8988T (cell line): ENCODE data around the gene PACRG.

Experiments used
- DNase-seq: peaks from one replicate; pipeline ENCODE4 v3.0.0; 2011

PACRG gene

DNA sequence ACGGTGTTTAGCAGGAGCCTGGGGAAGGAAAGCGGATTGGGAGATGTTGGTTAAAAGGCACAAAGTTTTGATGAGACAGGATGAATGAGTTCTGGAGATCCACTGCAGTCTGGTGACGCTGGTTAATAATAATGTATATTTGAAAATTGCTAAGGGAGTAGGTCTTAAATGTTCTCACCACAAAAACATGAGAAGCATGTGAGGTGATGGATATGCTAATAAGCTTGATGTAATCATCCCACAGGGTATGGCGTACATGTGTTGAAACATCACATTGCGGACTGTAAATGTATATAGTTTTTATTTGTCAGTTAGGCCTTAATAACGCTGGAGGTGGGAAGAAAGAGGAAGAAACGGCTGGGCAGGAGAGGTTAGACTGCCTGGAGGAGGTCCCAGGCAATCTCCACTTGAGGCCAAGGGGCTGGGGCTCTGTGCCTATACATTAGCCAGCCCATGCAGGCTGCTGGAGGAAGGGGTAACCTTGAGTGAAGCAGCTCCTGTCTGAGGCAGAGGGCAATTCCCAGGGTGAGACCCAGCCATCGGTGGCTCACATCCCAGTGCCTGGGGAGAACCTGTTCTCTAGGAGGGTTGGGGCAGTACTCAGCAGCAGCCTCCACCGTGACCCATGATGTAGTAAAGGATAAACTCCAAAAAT lies 498.5 kb downstream of the PACRG start:
- DNase-seq, result no peak

DNA sequence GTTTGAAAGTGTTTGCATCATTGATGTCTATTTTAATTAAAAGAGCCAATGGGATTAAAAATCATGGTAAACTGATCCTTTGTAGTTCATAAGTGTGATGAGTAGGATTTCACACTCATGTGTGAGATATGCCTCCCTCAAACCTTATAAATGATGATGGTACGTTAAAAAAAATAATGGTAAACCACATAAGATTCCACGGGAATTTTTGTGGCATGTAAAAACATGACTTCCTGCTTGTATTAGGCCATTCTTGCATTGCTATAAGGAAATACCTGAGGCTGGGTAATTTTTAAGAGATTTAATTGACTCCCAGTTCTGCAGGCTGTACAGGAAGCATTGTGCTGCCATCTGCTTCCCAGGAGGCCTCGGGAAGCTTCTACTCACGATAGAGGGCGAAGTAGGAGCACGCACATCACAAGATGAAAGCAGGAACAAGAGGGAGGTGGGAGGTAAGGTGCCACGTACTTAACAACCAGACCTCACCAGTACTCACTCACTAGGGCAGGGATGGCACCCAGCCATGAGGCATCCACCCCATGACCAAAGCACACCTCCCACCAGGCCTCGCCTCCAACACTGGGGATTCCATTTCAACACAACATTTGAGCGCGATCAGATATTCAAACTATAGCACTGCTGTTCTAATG lies 499.2 kb downstream of the PACRG start:
- no peak for DNase-seq

DNA sequence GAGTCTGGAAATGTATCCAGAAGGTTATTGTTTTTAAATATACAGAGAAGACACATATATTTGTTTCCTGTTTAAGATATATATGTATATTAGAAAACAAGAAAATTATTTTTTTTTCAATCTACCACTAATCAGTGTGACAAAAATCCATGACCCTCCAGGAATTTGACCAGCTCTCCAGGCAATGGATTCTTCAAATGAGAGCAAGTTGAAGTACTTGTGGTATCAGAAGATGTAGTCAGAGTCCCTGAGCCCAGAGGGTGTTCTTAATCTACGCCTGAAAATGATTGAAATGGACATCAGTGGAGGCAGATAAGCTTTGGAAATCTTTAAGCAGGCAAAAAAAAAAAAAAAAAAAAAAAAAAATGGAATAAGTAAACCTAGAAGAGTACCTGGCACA lies 500.3 kb downstream of the PACRG start:
- no peak for DNase-seq

DNA sequence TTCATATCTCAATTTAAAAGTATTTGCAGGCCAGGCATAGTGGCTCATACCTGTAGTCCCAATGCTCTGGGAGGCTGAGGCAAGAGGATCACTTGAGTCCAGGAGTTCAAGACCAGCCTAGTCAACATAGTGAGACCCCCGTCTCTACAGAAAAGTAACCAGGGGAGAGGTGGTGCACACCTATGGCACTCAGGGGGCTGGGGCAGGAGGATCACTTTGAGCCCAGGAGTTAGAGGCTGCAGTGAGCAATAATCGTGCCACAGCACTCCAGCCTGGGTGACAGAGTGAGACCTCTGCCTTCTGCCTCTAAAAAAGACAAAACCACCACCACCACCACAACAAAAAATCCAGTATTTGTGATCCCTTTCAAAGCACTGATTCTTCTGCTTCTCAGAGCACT lies 501.3 kb downstream of the PACRG start:
- DNase-seq, result no peak

- no peak for DNase-seq
Measured at GRCh38 chr6:163230901-163231300, 503.1 kb downstream of the PACRG start.

- no peak for DNase-seq
Measured at GRCh38 chr6:163231356-163232014, 503.7 kb downstream of the PACRG start.

GRCh38 chr6:163232015-163232523 lies 504.3 kb downstream of the PACRG start:
- DNase-seq, result no peak

GRCh38 chr6:163232649-163233048 lies 504.9 kb downstream of the PACRG start:
- no peak for DNase-seq

DNA sequence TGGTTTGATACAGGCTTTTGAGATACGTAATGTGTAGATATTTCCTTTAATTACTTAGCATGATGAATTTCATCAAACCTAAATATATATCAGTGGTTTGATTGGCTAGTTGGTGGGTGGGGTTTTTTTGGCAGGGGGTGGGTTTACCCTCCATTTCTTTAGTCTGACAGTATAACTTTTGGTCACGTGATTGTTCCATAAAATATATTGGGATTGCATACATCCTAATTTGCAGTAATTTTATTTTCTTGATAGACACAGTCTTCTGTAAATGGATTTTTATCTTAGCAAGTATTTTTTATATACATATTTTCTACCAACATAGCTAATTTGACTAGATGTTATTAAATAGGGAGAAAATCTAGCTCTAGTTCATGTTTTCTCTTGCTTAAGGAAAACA lies 509.3 kb downstream of the PACRG start:
- DNase-seq, result no peak

- DNase-seq, result no peak
Measured at GRCh38 chr6:163239572-163240340, 512.0 kb downstream of the PACRG start.

DNA sequence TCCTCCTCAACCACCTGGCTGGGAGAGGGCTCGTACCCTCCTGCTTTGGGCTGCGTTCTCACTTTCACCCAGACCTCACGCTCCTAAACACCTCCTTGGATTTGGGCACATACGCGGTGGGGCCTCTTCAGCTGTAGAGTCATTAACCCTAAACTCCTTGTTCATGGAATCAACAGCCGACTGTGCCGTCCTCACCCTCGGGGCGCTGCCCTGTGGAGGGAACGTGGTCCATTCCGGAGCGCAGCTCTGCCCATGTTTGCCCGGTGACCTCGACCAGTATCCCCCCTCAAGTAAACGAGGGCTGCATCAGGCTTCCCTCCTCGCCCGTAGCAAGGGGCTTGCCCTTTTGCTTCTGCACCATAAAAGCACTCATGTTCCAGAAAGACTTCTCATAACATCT lies 512.8 kb downstream of the PACRG start:
- DNase-seq, result no peak

DNA sequence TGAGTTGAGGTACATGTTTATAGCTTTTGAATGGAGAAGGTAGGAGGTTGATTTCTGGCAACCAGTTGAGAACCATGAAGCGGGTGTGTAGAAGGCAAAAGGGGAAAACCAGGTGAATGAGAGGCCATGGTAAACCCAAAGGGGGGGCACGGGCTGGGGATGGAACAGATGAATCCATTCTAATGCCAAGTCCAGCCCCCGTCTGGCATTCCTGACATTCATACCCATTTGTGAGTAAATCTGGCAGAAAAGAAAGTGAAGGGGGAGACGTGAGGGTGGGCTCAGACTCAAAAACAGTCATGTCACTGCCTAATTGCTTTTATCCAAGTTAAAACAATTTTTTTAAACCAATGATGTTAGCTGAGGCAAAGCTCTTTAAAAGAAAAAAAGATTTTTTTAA lies 513.9 kb downstream of the PACRG start:
- DNase-seq, result no peak

DNA sequence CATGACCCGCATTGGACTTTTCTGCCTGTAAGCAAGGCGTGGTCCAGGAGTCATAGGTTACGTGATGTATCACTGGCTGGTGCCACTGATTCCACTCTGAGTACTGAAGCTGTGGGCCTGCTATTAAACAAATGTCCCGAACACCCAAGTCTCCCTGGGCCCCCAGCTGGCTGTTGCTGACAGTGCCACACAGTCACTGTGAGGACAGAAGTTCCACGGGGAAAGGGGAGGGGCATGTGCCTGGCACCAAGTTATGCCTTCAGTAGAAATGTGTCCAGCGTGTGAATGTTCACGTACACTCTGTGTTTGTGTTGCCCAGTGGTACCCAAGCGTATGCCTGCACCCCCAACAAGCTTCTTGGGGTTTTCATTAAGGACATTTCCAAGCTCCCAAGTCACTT lies 515.3 kb downstream of the PACRG start:
- no peak for DNase-seq

GRCh38 chr6:163243692-163244589 lies 516.2 kb downstream of the PACRG start:
- no peak for DNase-seq

GRCh38 chr6:163248051-163248450 lies 520.3 kb downstream of the PACRG start:
- no peak for DNase-seq

DNA sequence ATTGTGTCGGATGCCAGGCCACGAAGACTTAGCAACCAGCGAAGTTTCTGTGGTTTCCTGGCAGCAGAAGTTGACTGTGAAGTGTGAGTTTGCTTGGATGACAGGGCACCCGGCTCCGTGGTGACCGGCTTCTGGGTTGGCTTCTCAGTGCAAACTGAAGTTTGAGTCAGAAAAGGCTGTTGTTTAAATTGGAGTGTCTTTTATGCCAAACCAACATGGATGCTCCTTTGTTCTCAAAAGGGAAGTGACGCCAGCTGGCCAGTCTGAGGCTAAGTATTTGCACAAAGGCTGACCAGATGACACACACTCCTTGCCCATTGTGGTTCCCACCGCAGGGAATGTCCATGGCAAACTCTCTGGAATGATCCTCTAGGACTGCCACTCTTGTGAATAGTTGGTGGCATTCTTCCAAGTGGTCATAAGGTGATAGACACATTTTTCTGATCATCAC lies 521.9 kb downstream of the PACRG start:
- DNase-seq, result no peak

DNA sequence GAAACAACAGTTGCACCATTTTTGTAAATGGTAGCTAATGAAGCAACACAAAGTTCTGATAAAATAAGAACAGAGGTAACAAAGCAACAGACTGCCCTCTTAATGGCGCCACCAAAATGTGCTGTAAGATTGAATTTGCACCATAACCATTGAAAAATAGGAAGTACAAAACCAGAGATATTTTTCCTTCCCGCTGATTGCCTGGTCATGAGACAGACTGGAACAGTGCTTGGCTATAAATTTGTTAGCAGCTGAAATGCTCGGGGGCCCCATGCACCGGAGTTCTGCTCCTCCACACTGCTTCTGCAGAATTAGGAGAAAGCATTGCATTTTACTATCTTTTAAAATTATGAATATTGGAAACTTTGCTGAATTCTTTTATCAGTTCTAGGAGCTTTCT lies 522.3 kb downstream of the PACRG start:
- DNase-seq, result no peak

- DNase-seq, result no peak
Measured at GRCh38 chr6:163252061-163252591, 524.4 kb downstream of the PACRG start.

DNA sequence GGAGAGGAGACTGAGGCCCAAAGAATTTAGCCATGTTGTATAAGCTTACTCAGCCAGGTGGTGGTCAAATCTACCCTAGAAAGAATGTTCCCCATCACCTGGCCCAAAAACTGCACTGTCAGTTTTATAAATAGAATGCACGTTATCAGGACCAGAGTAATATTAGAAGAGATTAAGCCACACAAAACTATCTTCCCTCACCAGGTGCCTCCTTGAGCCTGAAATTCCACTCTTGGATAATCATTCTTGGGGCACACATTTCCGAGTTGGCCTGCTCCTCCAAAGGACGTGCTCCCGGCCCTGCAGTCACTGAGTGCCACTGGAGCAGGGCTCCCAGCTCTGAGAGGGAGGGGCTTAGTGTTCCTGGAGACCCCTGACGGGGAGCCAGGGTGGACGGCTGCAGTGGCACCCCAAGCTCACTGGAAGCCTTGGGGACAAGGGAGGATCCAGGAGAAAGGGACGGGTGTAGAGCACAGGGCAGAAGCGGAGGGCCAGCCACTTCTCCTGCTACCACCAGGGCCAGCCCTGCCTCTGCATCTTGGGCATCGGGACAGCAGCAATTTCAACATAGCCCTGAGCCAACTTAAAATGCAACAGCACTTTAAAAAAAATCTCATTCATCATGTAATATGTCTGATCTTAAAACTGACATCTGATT lies 525.9 kb downstream of the PACRG start:
- no peak for DNase-seq

GRCh38 chr6:163254341-163254835 lies 526.6 kb downstream of the PACRG start:
- no peak for DNase-seq

GRCh38 chr6:163255265-163255664 lies 527.5 kb downstream of the PACRG start:
- DNase-seq, result no peak
